COLO668 (cell line): ENCODE measurements around the gene CLIC3.

Experiments used
- DNase-seq: peaks from one replicate; lab custom pipeline; 2025; ENCODE audit not compliant: unreplicated experiment; lab: John Stamatoyannopoulos, UW

The CLIC3 gene

DNA sequence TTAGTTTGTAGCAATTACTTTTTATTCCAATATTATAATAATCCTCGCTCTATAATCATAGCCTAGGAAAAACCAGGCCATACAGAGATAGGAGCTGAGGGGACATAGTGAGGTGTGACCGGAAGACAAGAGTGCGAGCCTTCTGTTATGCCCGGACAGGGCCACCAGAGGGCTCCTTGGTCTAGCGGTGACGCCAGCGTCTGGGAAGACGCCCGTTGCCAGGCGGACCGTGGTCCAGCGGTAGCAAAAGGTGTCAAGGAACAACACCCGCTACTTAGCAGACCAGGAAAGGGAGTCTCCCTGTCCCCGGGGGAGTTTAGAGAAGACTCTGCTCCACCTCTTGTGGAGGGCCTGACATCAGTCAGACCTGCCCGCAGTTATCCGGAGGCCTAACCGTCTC, 7.9 kb upstream of the CLIC3 start:
- peak; percentile 21 for DNase-seq

DNA sequence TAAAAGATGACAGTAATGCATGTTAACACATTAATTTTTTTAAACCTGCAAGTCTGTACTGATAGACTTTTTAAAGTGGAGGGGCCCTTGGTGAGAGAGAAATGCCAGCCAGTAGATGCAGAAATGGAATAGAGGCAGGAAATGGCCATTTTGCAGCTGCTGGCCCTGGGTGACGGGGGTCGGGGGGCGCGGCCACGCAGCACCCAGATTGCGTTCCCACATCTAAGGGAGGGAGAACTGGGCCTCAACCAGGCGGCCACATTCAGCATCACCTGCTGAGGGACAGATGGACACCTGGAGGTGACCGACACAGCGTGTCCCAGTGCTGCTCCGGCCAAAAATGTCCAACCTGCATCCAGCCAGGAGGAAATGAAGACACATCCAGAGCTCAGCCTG, 6.3 kb upstream of the CLIC3 start:
- no peak for DNase-seq

DNA sequence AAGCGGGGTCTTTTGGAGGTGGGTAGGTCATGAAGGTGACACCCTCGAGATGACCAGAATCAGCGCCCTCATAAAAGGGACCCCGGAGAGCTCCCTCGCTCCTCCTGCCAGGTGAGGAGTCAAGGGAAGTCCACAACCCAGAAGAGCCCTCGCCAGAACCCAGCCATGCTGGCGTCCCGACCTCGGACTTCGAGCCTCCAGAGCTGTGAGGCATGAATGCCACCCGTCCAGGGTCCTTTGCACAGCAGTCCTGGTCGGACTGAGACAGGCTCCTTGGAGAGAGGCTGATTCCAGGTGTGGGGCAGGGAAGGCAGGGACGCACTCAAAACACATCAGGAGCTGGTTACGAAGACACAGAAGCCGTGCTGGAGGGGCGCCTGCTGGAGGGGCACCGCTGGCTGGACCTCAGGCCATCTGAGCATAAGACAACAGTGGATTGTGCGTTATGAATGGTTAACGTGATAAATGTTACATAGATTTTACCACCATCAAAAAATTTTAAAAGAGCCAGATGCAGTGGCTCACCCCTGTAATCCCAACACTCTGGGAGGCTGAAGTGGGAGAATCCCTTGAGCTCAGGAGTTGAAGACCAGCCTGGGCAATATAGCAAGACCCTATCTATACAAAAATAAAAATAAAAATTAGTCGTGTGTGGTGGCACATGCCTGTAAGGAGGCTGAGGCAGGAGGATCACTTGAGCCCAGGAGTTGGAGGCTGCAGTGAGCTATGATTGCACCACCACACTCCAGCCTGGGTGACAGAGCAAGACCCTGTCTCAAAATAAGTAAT, 5.7 kb upstream of the CLIC3 start:
- DNase-seq: no peak

DNA sequence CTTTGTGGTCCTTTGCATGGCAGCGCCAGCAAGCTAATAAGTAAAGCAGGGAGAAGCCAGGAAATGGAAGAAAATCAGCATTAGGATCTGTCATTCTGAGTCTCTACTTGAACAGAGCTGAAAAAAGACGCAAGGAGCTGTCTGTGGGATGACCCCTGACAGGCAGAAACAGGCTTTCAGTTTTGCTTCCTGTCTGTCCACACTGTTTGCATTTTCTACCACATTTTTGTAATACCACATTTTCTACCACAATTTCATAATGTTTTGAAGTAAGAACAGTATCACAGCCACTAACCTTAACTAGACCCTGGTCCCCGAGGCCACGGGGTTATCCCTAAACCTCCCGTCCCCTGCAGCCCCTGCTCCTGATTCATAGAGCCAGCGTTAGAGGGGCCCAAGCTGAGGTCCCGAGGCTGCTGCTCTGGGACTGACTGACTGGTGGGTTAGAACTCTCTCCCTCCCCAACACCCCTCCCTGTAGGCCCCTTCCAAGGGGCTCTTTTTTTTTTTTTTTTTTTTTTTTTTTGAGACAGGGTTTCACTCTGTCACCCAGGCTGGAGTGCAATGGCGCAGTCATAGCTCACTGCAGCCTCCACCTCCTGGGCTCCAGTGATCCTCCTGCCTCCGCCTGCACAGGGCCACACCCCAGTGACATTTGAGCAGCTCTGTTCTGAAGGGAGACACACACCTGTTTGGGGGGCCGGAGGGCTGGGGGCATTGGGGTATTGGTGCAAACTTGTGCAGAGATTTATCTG, 4.0 kb upstream of the CLIC3 start:
- no peak for DNase-seq

DNA sequence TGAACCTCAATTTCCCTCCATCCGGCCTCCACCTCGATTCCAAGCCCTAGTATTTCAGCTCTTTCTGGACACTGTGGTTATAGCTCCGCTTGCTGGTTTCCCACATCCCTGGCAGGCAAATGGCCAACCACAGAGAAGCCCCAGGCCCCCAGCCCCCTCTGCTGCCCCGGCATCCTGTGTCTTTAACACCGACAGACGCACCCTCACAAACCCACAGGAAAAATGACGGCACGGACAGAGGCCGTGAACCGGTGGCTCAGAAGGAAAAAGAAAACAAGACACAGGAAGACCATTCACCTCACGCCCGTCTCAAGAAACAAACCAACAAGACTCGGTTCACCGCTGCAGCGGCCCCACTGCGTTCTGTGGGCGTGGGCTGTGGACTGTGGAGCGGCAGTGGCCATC, 1.5 kb upstream of the CLIC3 start:
- peak; percentile 15 for DNase-seq

DNA sequence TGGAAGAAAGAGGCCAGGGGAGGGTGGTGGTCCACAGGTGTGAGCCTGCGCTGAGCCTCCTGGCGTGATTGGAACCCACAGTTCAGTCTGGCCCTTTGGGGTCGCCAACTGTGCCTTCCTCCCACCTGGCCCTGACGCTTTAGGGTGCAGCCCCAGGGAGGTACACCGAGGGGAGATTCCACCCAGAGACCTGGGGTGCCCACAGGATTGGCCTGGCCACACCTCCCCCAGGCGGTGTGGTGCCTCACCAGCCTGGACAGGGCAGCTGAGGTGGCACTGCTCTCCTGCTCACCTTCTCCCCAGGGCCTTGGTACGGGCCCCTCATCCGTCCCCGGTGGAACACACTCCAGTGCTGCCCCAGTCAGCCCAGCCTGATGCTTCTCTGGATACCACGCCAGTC, 1.0 kb upstream of the CLIC3 start:
- no peak for DNase-seq

DNA sequence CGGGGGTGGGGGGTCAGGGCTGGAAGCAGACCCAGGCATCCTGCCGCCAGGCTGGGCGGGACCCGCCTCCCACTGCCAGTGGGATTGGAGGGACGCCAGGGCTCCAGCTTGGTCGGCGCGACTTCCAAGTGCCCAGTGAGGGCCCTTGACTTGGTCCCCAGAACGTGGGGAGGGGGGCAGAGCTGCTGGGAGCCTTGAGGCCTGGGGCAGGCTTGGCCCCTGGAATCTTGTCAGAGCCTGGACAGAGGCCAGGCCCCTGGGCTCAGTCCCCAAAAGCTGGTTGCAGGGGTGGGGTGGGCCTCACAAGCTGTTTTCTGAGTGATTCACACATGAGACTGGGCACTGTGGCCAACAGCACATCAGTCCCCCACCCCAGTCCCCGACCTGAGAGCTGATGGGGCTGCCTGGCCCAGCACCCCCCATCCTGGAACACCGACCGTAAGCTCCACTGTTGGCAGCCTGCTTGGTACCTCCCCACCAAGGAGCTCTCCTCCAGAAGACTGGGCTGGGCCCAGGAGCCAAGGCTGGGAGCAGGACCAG, 526 bp downstream of the CLIC3 start:
- no peak for DNase-seq

DNA sequence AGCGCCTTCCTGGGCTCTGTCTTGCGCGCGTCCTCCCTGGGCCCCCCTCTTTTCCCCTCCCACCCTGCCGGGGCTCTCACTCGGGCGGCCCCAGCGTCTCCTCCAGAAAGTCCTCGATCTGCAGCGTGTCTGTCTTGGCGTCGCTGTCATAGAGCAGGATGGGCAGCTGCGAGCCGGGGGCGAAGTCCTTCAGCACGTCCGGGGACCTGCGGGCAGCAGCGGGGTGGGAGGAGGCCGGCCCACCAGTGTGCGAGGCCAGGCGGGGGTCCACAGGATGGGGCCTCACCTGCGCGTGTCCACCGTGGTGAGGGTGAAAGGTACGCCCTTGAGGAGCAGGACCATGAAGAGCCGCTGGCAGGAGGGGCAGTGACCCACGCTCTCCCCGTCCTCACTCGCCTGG, 1.0 kb downstream of the CLIC3 start:
- DNase-seq: no peak

DNA sequence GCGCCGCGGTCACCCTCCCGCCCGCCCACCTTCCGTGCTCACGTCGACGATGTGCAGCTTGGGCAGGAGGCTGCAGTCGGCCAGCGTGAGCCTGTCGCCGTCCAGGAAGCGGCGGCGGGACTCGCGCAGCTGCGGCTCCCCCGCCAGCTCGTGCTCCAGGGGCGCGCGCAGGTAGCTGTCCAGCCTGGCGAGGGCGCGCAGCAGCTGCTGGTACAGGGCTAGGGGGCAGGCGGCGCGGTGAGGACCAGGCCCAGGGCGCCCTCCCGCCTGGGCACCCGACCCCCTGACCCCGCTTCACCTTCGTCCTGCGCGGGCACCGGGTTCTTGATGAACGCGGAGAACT, 1.5 kb downstream of the CLIC3 start:
- DNase-seq: no peak

DNA sequence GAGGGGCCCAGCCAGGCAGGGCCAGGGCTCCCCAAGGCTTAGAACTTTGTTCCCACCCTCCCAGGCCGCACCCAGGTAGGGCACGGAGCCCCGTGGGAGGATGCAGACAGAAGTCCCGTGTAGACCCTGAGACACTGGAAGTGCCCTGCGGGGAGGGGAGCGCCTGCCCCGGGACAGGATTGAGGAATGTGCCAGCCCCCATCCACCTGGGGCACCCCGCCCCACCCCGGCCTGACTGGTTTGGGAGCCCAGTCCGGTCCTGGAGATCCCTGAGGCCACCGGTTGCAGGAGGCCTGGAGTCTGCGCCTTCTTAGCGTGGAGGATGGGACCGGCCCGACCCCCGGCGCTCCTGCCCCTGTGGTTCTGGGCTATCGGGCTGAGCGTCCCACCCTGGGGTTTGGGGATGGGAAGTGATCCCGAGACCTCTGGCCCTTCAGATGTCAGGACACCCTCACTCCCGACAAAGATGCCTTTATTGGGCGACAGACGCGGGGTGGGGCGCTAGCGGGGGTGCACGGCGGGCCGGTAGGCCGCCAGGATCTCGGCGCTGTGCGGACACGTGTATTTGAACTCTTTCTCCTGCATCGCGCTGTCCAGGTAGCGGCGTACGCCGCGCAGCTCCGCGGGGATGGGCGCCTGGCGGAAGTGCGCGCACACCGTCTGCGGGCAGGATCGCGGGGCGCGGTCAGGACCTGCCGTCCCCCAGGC, 2.0 kb downstream of the CLIC3 start:
- DNase-seq: no peak

DNA sequence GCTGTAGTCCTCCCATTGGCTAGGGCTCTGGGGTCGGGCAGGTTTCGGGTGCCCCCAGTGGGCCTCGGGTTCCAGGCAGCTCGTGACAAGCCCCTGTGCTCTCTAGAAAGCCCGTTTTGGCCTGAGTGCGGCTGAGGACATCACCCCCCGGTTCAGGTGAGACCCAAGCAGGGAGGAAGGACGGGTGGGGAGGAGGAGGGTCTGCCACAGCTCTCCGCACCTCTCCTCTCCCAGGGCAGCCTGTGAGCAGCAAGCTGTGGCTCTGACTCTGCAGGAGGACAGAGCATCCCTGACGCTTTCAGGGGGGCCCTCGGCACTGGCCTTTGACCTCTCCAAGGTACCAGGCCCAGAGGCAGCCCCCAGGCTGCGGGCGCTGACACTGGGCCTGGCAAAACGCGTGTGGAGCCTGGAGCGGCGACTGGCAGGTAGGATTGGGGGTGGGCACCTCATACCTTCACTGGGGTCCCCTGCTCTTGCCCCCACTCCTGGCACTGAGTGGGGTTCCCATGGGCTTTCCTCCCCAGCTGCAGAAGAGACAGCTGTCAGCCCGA, 3.5 kb downstream of the CLIC3 start:
- no peak for DNase-seq

DNA sequence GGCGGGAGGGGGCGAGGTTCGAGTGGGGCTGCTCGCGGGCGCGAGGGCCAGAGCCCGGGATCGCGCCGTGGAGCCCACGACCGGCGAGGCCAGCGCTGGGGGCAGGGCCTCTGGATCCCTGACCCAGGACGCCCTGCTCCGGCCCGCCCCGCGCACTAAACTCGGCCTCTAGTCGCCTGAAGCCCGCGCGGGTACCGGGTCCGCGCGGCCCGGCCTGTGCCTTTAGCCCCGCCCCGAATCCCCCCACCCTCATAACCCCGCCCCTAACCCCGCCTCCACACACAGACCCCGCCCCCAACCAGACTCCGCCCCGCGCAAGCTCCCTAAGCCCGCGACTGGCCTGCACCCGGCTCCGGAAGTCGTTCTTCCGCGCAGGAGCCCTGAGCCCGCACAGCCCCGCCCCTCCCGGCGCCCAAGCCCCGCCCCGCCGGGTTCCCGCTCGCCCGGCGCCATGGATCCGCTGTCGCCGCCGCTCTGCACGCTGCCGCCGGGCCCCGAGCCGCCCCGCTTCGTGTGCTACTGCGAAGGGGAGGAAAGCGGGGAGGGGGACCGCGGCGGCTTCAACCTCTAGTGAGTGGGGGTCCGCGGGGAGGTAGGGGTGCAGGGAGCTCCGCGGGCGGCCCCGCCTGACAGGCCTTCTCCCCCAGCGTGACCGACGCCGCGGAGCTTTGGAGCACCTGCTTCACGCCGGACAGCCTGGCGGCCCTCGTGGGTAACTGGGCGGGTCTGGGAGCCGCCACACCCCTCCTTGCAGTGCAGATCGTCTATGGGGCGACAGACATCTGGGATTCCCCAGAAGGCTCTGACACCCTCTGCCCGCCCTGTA, 4.2 kb downstream of the CLIC3 start, which contains the start of gene PAXX:
Gene PAXX (plus strand): TSS at position 430 of the 826 bp plus-strand sequence. CDS start 22 bp downstream, at position 452.
- peak; percentile 94 for DNase-seq

DNA sequence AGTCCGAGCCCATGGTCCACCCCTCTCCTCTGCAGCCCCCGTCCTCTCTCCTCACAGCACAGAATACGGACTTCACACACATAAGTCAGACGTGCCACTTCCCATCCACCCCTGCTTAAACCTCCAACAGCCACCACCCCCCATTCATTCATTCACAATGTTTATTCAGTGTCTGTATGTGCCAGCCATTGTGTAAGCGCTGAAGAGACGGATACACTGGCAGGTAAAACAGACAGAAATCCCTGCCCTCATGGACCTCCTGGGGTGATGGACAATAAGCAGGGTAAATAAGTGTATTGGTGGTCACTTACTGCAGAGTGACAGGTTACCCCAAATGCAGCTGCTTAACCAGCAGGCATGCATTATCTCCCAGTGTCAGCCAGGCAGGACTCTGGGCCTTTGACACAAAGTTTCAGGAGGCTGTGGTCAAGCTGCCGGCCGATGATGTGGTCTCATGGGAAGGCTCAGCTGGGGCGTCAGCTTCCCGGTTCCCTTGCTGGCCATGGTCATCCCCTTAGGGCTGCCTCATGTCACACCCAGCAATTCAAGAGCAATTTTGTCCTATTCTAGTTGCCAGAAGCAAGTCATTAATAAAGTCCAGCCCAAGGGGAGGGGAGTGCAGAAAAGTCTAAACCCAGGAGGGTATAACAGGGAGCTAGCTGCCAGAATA, 6.0 kb downstream of the CLIC3 start:
- peak; percentile 81 for DNase-seq

DNA sequence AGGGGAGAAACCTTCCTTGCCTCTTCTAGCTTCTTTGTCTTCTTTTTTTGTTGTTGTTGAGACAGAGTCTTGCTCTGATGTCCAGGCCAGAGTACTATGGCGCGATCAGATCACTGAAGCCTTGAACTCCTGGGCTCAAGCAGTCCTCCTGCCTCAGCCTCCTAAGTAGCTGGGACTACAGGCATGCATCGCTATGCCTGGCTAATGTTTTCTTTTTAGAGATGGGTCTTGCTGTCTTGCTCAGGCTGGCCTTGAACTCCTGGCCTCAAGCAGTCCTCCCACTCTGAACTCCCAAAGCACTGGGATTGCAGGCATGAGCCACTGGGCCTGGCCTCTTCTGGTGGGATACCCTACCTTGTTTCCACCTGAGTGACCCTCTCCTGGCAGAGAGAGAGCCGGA, 7.5 kb downstream of the CLIC3 start:
- no peak for DNase-seq

DNA sequence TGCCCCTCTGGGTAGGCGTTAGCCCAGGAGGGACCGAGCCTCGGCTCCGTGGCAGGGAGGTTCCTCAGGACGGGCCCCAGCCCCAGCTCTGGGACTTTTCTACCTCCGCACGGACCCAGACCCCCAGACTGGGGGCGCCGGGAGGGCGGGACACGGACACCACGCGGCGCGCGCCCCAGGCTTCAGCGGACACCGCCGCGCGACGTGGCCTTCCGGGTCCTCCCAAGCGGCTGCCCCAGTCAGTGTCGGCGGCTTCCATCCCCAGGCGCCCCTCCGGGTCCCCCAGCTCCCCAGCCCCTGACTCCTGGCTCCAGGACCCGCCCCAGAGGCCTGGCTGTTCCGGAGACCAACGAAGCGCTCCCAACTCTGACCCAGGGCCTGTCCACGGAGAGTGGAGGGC, 10.5 kb downstream of the CLIC3 start:
- no peak for DNase-seq

DNA sequence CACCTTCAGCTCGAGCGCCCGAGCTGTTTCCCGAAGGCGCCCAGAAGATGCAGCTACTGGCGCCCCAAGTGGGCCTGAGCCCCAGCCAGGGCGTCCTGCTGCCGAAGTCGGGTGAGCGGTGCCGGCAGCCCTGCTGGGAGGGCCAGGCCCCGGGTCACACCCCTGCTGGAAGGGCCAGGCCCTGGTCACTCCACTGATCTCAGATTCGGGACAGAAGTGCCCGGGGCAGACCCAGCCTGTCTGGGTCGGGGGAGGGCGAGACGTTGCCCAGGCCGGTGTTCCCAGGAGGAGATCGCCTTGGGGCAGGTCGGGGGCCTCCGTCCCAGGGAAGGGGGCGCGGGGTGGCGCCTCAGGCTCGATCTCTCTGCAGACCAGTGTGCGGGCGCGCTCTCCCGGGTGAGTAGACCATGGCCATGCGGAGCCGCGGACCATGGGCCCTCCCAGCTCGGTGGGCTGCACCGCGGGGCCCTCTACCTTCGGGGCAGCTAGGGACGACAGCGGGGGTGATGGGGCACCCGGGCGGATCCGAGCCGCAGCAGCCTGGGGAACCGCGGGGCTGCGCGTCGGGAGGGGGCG, 11.3 kb downstream of the CLIC3 start:
- DNase-seq: no peak

DNA sequence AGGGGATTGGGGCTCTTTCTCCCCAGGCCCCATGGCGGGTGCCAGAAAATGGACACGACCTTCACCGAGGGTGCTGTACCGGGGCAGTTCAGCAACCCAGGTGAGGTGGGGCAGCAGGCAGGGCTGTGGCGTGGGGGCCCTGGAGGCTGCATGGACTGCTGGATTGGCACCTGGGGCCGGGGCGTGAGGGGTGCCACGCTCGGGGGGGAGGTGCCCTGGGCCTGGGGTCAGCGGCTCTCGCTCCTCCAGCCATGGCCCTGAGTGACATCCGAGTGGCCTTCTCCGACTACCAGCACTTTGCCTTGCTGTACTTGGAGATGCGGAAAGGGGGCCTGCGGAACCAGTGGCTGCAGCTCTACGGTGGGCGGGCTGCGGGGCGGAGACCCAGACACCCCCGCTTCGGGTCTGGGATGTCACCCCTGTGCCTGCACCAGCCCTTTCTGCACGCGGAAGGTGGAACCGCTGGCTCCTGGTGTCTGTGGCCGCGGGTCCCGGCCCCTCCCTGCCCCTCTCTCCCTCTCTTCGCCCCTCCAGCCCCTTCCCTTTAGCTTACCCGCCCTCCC, 11.8 kb downstream of the CLIC3 start:
- DNase-seq: no peak

DNA sequence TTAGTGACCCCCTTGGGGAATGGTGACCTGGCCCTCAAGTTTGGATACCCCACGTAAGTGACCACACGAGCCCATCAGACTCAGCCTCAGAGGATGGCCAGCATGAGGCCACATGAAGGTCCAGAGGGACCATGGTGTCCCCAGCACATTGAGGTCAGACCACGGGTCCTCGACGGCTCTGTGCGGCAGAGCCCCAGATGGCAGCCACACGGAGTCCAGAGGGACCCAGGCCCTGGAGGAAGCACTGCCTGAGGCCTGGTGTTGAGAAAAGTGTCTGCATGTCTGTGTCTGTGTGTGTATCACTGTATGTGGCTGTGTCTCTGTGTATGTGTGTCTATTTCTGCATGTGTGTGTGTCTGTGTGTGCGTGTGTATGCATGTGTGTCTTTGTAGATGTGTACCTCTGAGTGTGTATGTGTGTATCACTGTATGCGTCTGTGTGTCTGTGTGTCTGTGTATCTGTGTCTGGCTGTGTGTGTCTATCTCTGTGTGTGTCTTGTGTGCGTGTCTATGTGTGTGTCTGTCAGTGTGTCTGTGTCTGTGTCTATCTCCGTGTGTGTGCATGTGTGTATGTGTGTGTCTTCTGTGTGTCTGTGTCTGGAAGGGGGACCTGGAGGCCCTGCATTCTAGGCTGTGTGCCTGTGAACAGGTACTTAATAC, 12.6 kb downstream of the CLIC3 start:
- no peak for DNase-seq

DNA sequence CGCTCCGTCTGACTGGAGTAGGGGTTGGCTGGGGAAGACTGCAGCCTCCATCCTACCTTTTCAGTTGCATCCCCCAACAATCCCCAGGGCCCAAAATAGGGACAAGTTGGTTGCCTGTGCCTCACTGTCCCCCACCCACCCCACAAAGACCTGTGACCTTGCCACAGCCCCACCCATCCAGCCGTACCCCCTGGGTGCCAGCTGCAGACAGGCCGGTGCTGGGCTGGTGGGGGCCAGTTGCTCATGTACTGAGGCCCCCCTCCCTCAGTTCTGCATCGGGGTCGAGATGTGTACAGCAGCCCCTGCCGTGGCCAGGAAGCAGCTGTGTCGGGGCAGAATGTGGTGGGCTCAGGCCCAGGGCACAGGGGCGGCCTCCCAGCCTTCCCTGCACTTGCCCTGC, 13.2 kb downstream of the CLIC3 start:
- DNase-seq: no peak
